ENCODE measurements around the gene ANXA5. TPM values are rescaled to one million over a fixed set of nuclear protein-coding genes. Genes with fewer than 3 reads are reported as not detected.
A peak's percentile ranks its signal among the peaks of the same experiment; 100 is the strongest.
"Not testable (repeated sequence)": the region's sequence is repeated elsewhere in the genome, so short reads cannot be mapped to it uniquely, and the experiment has no call there.

The ANXA5 gene
- polyA plus RNA-seq, 1 donor: 333 TPM

DNA sequence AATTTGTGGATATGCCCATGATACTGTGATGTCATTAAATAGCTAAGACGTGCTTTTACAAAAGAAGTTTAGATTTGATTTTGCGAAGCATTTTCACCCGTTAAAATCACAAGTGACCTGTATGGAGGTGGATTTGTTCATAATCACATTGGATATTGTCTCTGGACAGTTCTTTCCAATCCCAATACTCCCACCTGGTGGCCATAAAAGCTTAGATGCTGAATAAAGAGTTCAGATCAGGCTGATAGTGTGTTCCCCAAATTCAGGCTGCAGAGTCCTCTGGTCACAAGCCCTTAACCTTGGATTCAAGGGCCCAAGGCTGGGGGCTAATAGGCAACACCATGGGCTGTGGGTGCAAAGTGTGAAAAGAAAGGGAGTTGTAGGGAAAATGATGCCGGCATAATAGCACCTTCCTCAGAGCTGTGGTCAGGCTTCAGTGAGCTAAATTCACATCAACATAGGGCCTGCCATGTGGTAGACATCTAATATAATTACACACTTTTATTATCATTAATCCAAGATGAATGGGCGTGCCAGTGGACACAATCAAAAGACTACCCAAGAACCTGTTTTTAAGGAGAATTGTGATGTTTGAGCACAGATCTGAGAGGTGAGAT lies 40.1 kb upstream of the ANXA5 start:
- Histone ChIP-seq H3K27me3 (ENCODE audit: control insufficient read depth, insufficient read depth, low read length) (no peaks in the 10 kb centered on the region), H3K4me3 (ENCODE audit: low read length) (no peak overlapping the region), H3K9me3 (ENCODE audit: control insufficient read depth, low read depth, low read length) (no peaks in the 10 kb centered on the region), H3K36me3 (ENCODE audit: control insufficient read depth, insufficient read depth, low read length) (no peaks in the 10 kb centered on the region), H3K27ac (ENCODE audit: low read length) (no peak overlapping the region), H3K4me1 (ENCODE audit: control insufficient read depth, insufficient read depth, low read length) (no peaks in the 10 kb centered on the region)
- 60% methylated on average over 1 of the region's 5 CpGs for WGBS (ENCODE audit: insufficient coverage, low lambda C conversion rate)
- DNase-seq: peak; percentile 22 to 25

DNA sequence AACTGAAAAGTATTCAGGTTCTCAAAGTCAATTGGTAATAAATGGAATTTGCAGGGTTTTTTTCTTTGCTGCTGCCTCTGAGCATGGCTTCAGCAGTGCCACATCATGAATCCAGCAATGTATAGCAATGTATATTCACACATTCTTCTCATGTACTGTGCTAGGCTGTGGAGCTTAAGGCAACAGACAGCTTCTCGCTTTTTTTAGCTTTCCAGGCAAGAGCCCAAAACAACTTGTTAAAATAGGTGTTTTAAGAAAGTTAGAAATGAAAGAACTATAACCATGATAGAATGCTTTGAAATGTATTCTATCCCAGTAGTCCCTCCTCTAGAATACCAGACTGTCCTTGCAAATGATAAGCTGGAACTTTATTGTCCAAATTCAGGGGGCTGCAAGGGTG lies 37.8 kb upstream of the ANXA5 start:
- H3K36me3 ChIP-seq (ENCODE audit: control insufficient read depth, insufficient read depth, low read length): no peaks in the 10 kb centered on the region
- H3K4me1 ChIP-seq (ENCODE audit: control insufficient read depth, insufficient read depth, low read length): no peaks in the 10 kb centered on the region
- no peaks in the 10 kb centered on the region for H3K27me3 ChIP-seq (ENCODE audit: control insufficient read depth, insufficient read depth, low read length)
- DNase-seq: no peak
- H3K27ac ChIP-seq (ENCODE audit: low read length): no peak overlapping the region
- H3K9me3 ChIP-seq (ENCODE audit: control insufficient read depth, low read depth, low read length): no peaks in the 10 kb centered on the region
- 100% methylated on average over 1 of the region's 1 CpG for WGBS (ENCODE audit: insufficient coverage, low lambda C conversion rate)
- H3K4me3 ChIP-seq (ENCODE audit: low read length): no peak overlapping the region

DNA sequence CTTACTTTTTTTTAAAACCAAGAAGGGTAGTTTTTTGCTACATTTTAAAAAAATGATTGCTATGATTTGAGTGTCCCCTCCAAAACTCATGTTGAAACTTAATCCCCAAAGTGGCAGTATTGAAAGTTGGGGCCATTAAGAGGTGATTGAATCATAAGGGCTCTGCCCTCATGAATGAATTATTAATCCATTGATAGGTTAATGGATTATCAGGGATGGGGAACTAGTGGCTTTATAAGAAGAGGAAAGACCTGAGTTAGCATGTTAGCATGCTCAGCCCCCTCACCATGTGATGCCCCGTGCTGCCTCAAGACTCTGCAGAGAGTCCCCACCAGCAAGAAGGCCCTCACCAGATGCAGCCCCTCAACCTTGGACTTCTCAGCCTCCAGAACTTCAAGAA lies 37.2 kb upstream of the ANXA5 start:
- DNase-seq: no peak
- no peaks in the 10 kb centered on the region for H3K4me1 ChIP-seq (ENCODE audit: control insufficient read depth, insufficient read depth, low read length)
- H3K4me3 ChIP-seq (ENCODE audit: low read length): no peak overlapping the region
- no peaks in the 10 kb centered on the region for H3K27me3 ChIP-seq (ENCODE audit: control insufficient read depth, insufficient read depth, low read length)
- WGBS (ENCODE audit: insufficient coverage, low lambda C conversion rate): no CpG with 5 or more reads among the region's 1 CpG
- no peak overlapping the region for H3K27ac ChIP-seq (ENCODE audit: low read length)
- no peaks in the 10 kb centered on the region for H3K36me3 ChIP-seq (ENCODE audit: control insufficient read depth, insufficient read depth, low read length)
- H3K9me3 ChIP-seq (ENCODE audit: control insufficient read depth, low read depth, low read length): no peaks in the 10 kb centered on the region

DNA sequence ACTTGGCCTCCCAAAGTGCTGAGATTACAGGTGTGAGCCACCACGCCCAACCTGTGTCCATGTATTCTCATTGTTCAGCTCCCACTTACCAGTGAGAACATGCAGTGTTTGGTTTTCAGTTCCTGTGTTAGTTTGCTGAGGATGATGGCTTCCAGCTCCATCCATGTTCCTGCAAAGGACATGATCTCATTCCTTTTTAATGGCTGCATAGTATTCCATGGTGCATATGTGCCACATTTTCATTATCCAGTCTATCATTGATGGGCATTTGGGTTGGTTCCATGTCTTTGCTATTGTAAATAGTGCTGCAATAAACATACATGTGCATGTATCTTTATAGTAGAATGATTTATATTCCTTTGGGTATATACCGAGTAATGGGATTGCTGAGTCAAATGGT lies 33.0 kb upstream of the ANXA5 start:
- no CpG with 5 or more reads among the region's 2 CpGs for WGBS (ENCODE audit: insufficient coverage, low lambda C conversion rate)
- H3K9me3 ChIP-seq (ENCODE audit: control insufficient read depth, low read depth, low read length); H3K36me3 ChIP-seq (ENCODE audit: control insufficient read depth, insufficient read depth, low read length); H3K27ac ChIP-seq (ENCODE audit: low read length); H3K4me1 ChIP-seq (ENCODE audit: control insufficient read depth, insufficient read depth, low read length); H3K4me3 ChIP-seq (ENCODE audit: low read length); H3K27me3 ChIP-seq (ENCODE audit: control insufficient read depth, insufficient read depth, low read length); DNase-seq: not testable (repeated sequence)

DNA sequence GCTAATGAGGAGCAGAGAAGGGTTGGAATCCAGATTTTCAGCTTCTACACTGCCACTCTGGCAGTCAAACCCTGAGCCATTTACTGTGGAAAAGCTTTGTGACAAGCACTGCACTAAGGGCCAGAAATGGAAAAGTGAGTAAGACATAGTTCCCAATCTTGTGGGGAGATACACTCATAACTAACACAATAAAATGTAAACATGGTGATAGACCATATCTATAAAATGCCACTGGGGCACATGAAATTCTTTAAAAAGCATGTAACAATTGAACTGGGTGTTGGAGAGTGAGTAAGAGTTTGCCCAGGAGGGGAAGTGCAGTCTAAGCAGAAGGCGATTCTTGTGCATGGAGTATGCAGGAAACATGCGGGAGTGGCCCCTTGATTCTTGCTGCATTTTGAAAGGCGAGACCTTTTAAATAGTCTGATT lies 32.0 kb upstream of the ANXA5 start:
- no peak overlapping the region for H3K4me3 ChIP-seq (ENCODE audit: low read length)
- H3K9me3 ChIP-seq (ENCODE audit: control insufficient read depth, low read depth, low read length): no peaks in the 10 kb centered on the region
- WGBS (ENCODE audit: insufficient coverage, low lambda C conversion rate): 50% methylated on average over 1 of the region's 3 CpGs
- no peaks in the 10 kb centered on the region for H3K27me3 ChIP-seq (ENCODE audit: control insufficient read depth, insufficient read depth, low read length)
- peaks cover 4% of the 10 kb centered on the region for H3K4me1 ChIP-seq (ENCODE audit: control insufficient read depth, insufficient read depth, low read length)
- H3K36me3 ChIP-seq (ENCODE audit: control insufficient read depth, insufficient read depth, low read length): no peaks in the 10 kb centered on the region
- no peak for DNase-seq
- no peak overlapping the region for H3K27ac ChIP-seq (ENCODE audit: low read length)

DNA sequence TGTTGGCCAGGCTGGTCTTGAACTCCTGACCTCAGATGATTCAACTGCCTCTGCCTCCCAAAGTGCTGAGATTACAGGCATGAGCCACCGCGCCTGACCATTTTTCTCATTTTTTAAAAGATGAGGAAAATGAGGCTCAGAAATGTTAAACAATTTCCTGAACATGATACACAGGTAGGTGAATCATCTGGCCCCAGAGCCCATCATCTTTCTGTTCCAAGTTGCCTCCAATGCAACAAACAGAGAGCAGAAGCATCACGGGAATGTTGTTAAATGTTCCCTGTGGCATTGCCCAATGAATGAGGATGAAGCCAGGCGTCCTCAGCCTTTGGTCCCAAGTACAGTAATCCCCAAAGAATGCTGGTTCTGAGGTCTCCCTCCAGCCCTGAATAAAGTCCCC lies 31.3 kb upstream of the ANXA5 start:
- Histone ChIP-seq H3K4me1 (ENCODE audit: control insufficient read depth, insufficient read depth, low read length) (peaks cover 4% of the 10 kb centered on the region), H3K27me3 (ENCODE audit: control insufficient read depth, insufficient read depth, low read length) (no peaks in the 10 kb centered on the region), H3K36me3 (ENCODE audit: control insufficient read depth, insufficient read depth, low read length) (no peaks in the 10 kb centered on the region), H3K27ac (ENCODE audit: low read length) (no peak overlapping the region), H3K4me3 (ENCODE audit: low read length) (no peak overlapping the region), H3K9me3 (ENCODE audit: control insufficient read depth, low read depth, low read length) (no peaks in the 10 kb centered on the region)
- DNase-seq: no peak
- no CpG with 5 or more reads among the region's 4 CpGs for WGBS (ENCODE audit: insufficient coverage, low lambda C conversion rate)

DNA sequence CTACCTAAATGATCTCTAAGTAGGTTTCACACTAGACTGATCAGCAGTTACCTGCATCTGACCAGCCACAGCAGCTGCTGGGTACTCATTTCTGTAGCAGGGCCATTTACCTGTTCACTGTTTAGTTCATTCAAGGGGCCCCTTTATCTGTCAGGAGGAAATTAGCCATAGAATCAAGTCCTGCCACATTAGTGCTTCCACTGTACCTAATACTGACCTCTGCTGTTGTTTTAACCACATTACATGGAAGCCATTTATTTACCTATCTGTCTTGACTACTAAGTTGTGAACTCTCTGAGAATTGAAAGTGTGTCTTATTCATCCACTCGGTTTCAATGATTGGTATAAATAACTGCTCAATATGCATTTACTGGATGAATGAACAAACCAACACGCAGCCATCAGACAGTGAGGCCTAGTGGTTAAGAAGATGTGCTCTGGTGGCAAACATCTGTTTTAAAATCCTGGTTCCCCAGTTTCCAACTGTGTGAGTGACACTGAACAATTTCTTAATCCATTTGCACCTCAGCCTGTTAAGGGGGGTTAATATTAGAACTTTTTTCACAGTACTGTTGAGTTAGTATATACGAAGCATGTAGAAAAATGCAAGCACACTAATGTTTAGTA lies 30.0 kb upstream of the ANXA5 start:
- peaks cover 4% of the 10 kb centered on the region for H3K4me1 ChIP-seq (ENCODE audit: control insufficient read depth, insufficient read depth, low read length)
- no peaks in the 10 kb centered on the region for H3K9me3 ChIP-seq (ENCODE audit: control insufficient read depth, low read depth, low read length)
- DNase-seq: peak; percentile 52 to 69
- no peaks in the 10 kb centered on the region for H3K27me3 ChIP-seq (ENCODE audit: control insufficient read depth, insufficient read depth, low read length)
- WGBS (ENCODE audit: insufficient coverage, low lambda C conversion rate): 100% methylated on average over 1 of the region's 3 CpGs
- no peaks in the 10 kb centered on the region for H3K36me3 ChIP-seq (ENCODE audit: control insufficient read depth, insufficient read depth, low read length)
- H3K27ac ChIP-seq (ENCODE audit: low read length): no peak overlapping the region
- H3K4me3 ChIP-seq (ENCODE audit: low read length): no peak overlapping the region

DNA sequence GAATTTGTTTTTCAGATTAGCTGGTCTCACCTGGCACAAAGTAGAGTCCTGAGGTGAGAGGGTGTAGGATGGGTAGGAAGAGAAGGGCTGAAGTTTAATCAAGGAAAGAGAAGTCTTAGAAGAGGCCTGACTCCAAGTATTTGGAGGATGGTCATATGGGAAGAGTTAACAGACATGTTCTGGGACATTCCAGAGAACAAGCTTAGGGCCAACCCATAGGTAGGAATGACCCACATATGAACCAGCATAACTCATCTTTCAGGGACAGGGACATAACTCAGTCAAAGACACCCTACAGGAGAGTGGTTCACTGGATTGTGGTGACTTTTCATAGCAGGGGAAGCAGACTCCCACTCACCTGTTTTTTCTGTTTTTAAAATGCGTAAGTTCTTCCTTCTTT lies 27.9 kb upstream of the ANXA5 start:
- Histone ChIP-seq H3K4me1 (ENCODE audit: control insufficient read depth, insufficient read depth, low read length) (peaks cover 4% of the 10 kb centered on the region), H3K9me3 (ENCODE audit: control insufficient read depth, low read depth, low read length) (no peaks in the 10 kb centered on the region), H3K36me3 (ENCODE audit: control insufficient read depth, insufficient read depth, low read length) (no peaks in the 10 kb centered on the region), H3K4me3 (ENCODE audit: low read length) (no peak overlapping the region), H3K27me3 (ENCODE audit: control insufficient read depth, insufficient read depth, low read length) (no peaks in the 10 kb centered on the region), H3K27ac (ENCODE audit: low read length) (no peak overlapping the region)
- no peak for DNase-seq
- 88% methylated on average over 1 of the region's 1 CpG for WGBS (ENCODE audit: insufficient coverage, low lambda C conversion rate)

DNA sequence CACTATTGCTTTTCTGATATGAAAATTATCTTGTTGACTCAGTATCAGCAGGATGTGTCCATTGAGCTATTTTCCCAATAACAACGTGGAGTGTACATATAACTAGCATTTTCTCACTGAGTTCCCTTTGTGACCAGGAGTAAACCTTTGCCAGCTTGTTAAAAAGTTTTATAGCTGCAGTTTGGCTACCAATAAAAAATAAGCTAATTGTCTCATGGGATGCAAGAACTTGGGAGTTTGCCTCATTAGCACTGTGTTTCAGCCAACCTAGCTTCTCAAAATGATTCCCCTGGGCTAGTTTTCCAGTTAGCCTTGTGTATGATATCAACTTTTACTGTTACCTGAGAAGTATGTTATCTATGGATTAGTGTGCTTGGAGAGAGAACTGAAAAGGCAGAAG lies 24.9 kb upstream of the ANXA5 start:
- no peaks in the 10 kb centered on the region for H3K36me3 ChIP-seq (ENCODE audit: control insufficient read depth, insufficient read depth, low read length)
- no peak overlapping the region for H3K4me3 ChIP-seq (ENCODE audit: low read length)
- H3K27ac ChIP-seq (ENCODE audit: low read length): no peak overlapping the region
- WGBS (ENCODE audit: insufficient coverage, low lambda C conversion rate): no CpG with 5 or more reads among the region's 1 CpG
- H3K27me3 ChIP-seq (ENCODE audit: control insufficient read depth, insufficient read depth, low read length): no peaks in the 10 kb centered on the region
- no peaks in the 10 kb centered on the region for H3K4me1 ChIP-seq (ENCODE audit: control insufficient read depth, insufficient read depth, low read length)
- H3K9me3 ChIP-seq (ENCODE audit: control insufficient read depth, low read depth, low read length): no peaks in the 10 kb centered on the region
- DNase-seq: no peak

DNA sequence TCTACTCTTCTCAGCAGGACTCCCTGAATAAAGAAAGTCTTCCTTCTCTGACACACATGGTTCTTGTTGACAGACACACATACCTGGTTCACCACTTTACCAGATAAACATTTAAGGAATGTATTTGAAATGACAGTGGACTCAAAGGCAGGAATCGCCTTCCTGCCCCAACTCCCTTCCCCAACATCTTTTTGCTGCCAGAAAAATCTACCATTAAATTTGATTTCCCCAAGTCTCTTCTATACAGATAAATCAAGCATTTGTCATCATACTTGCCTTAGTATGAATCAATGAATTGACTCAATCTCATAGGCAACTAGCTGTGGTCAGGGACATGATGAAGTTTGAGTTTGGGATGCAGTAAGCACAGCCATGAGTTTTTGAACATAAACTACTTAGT lies 23.3 kb upstream of the ANXA5 start:
- no peaks in the 10 kb centered on the region for H3K27me3 ChIP-seq (ENCODE audit: control insufficient read depth, insufficient read depth, low read length)
- 100% methylated on average over 1 of the region's 1 CpG for WGBS (ENCODE audit: insufficient coverage, low lambda C conversion rate)
- DNase-seq: no peak
- no peaks in the 10 kb centered on the region for H3K9me3 ChIP-seq (ENCODE audit: control insufficient read depth, low read depth, low read length)
- no peaks in the 10 kb centered on the region for H3K36me3 ChIP-seq (ENCODE audit: control insufficient read depth, insufficient read depth, low read length)
- H3K27ac ChIP-seq (ENCODE audit: low read length): no peak overlapping the region
- no peaks in the 10 kb centered on the region for H3K4me1 ChIP-seq (ENCODE audit: control insufficient read depth, insufficient read depth, low read length)
- no peak overlapping the region for H3K4me3 ChIP-seq (ENCODE audit: low read length)

DNA sequence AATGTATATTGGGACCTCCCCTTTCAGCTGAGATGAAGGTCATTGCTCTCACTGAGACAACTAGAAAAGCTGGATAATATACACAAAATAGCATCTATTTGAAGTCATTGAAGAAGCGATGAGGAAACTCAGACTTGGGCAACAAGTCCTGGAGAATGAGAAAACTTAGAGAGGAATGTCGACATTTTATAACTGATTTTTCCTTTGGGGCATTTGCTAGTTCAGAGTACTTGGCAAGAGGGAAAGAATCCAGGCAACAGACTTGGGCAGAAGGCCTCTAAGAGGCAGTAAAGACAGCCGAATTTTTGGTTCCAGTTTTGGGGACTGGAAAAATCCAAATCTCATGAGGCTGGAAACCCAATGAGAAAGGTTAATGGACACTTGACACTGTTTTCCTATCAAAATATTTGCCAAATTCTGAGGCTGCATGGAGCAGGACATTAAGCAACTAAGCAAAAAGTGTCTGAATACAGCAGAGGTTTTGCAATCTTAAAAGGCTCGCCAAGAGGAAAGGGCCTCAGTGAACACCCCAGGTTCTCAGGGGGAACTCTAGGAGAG lies 21.0 kb upstream of the ANXA5 start:
- no peaks in the 10 kb centered on the region for H3K4me1 ChIP-seq (ENCODE audit: control insufficient read depth, insufficient read depth, low read length)
- H3K36me3 ChIP-seq (ENCODE audit: control insufficient read depth, insufficient read depth, low read length): no peaks in the 10 kb centered on the region
- no CpG with 5 or more reads among the region's 4 CpGs for WGBS (ENCODE audit: insufficient coverage, low lambda C conversion rate)
- no peaks in the 10 kb centered on the region for H3K9me3 ChIP-seq (ENCODE audit: control insufficient read depth, low read depth, low read length)
- DNase-seq: no peak
- no peak overlapping the region for H3K27ac ChIP-seq (ENCODE audit: low read length)
- H3K27me3 ChIP-seq (ENCODE audit: control insufficient read depth, insufficient read depth, low read length): no peaks in the 10 kb centered on the region
- no peak overlapping the region for H3K4me3 ChIP-seq (ENCODE audit: low read length)
